Inflammatory macrophage (primary cell): ENCODE measurements around the gene SMIM28.
"Not testable (repeated sequence)": the region's sequence is repeated elsewhere in the genome, so short reads cannot be mapped to it uniquely, and the experiment has no call there.

Experiments
- DNase-seq, 2 donors: peaks; one replicate each; pipeline ENCODE4 v3.0.0-alpha.2; 2020 to 2022

The SMIM28 gene

GRCh38 chr6:138406443-138406842 is 28.7 kb downstream of the SMIM28 start:
- peak; percentile 30 to 31 for DNase-seq

GRCh38 chr6:138410048-138410735 is 32.5 kb downstream of the SMIM28 start:
- peak; percentile 46 to 57 for DNase-seq

- no peak for DNase-seq
These were observed 33.5 kb downstream of the SMIM28 start for GRCh38 chr6:138410972-138411880.

- DNase-seq = no peak
These were observed 37.4 kb downstream of the SMIM28 start for GRCh38 chr6:138415125-138415524.

GRCh38 chr6:138416206-138416605 is 38.5 kb downstream of the SMIM28 start:
- DNase-seq = no peak

- no peak for DNase-seq
These were observed 39.9 kb downstream of the SMIM28 start for GRCh38 chr6:138417493-138418117.

- no peak for DNase-seq
These were observed 40.5 kb downstream of the SMIM28 start for GRCh38 chr6:138418118-138418742.

GRCh38 chr6:138419766-138420165 is 42.1 kb downstream of the SMIM28 start:
- DNase-seq = no peak

GRCh38 chr6:138420356-138420755 is 42.7 kb downstream of the SMIM28 start:
- no peak for DNase-seq

- no peak for DNase-seq
These were observed 43.4 kb downstream of the SMIM28 start for GRCh38 chr6:138421089-138421488.

- no peak for DNase-seq
These were observed 43.9 kb downstream of the SMIM28 start for GRCh38 chr6:138421608-138422007.

- DNase-seq = peak in 1 of 2 donors; percentile 63
These were observed 45.2 kb downstream of the SMIM28 start for GRCh38 chr6:138422861-138423260.

GRCh38 chr6:138424004-138424904 is 46.5 kb downstream of the SMIM28 start:
- no peak for DNase-seq

- DNase-seq = not testable (repeated sequence)
These were observed 47.6 kb downstream of the SMIM28 start for GRCh38 chr6:138425256-138425655.

GRCh38 chr6:138426500-138427123 is 48.9 kb downstream of the SMIM28 start:
- DNase-seq = no peak

- no peak for DNase-seq
These were observed 50.0 kb downstream of the SMIM28 start for GRCh38 chr6:138427701-138428100.

GRCh38 chr6:138428944-138429598 is 51.4 kb downstream of the SMIM28 start:
- DNase-seq = peak; percentile 35 to 70

GRCh38 chr6:138429761-138430160 is 52.1 kb downstream of the SMIM28 start:
- no peak for DNase-seq

- no peak for DNase-seq
These were observed 52.8 kb downstream of the SMIM28 start for GRCh38 chr6:138430361-138431145.
